ENCODE data around the gene SCAND1. TPM values are rescaled to one million over a fixed set of nuclear protein-coding genes. Genes with fewer than 3 reads are reported as not detected.

Gene SCAND1
- total RNA-seq, 1 experiment from 2014 or later = 59.6 TPM

- Histone ChIP-seq H3K27me3 (ENCODE audit: control insufficient read depth, insufficient read depth, low read length) (no peaks in the 10 kb centered on the region), H3K9me3 (ENCODE audit: control insufficient read depth, insufficient read depth, low read depth, low read length) (no peaks in the 10 kb centered on the region), H3K27ac (ENCODE audit: low read length) (no peak overlapping the region), H3K36me3 (ENCODE audit: control insufficient read depth, insufficient read depth, low read length) (no peaks in the 10 kb centered on the region; the same call in 1 of the 2 replicates), H3K4me3 (ENCODE audit: low read depth in 2 of 2, low read length in 2 of 2) (no peak overlapping the region), H3K4me1 (ENCODE audit: control insufficient read depth, insufficient read depth, low read length) (no peaks in the 10 kb centered on the region)
- TF ChIP-seq POLR2AphosphoS5 (IDR thresholded peaks at IDR 0.05; ENCODE audit: low read depth, low read length) (no peak), REST (IDR thresholded peaks at IDR 0.05; ENCODE audit: insufficient read depth in 1 of 2, low read depth in 2 of 2, low read length in 1 of 2) (no peak), TCF7L2 (IDR thresholded peaks at IDR 0.05; ENCODE audit: low read depth, low read length) (no peak), SIN3A (IDR thresholded peaks at IDR 0.05; ENCODE audit: borderline replicate concordance, insufficient read depth, low read depth, low read length) (no peak)
- TF ChIP-seq, protein P1, sequence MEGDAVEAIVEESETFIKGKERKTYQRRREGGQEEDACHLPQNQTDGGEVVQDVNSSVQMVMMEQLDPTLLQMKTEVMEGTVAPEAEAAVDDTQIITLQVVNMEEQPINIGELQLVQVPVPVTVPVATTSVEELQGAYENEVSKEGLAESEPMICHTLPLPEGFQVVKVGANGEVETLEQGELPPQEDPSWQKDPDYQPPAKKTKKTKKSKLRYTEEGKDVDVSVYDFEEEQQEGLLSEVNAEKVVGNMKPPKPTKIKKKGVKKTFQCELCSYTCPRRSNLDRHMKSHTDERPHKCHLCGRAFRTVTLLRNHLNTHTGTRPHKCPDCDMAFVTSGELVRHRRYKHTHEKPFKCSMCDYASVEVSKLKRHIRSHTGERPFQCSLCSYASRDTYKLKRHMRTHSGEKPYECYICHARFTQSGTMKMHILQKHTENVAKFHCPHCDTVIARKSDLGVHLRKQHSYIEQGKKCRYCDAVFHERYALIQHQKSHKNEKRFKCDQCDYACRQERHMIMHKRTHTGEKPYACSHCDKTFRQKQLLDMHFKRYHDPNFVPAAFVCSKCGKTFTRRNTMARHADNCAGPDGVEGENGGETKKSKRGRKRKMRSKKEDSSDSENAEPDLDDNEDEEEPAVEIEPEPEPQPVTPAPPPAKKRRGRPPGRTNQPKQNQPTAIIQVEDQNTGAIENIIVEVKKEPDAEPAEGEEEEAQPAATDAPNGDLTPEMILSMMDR (IDR thresholded peaks at IDR 0.05) = no peak
- CTCF ChIA-PET = no interaction called here
- DNase-seq (ENCODE audit: low read depth, low spot score) (no peak), ATAC-seq (no peak)
- POLR2A ChIA-PET = no interaction called here
- intact Hi-C loops (cut with micrococcal nuclease; ENCODE audit: unreplicated experiment) (no loop called here), in situ Hi-C loops (cut with HindIII; ENCODE audit: low pct_unique_long_range_greater_than_20kb, low sequenced_read_pairs) (no loop called here)
- no TSS peak for BruUV-seq (replicated peaks)
These were observed 15.0 kb downstream of the SCAND1 start for GRCh38 chr20:35939264-35939663.

GRCh38 chr20:35934050-35934449 is 20.3 kb downstream of the SCAND1 start:
- H3K9me3 ChIP-seq (ENCODE audit: control insufficient read depth, insufficient read depth, low read depth, low read length) = no peaks in the 10 kb centered on the region
- ChIA-PET CTCF (no interaction called here), POLR2A (no interaction called here)
- no peak overlapping the region for H3K27ac ChIP-seq (ENCODE audit: low read length)
- in situ Hi-C loops (cut with HindIII; ENCODE audit: low pct_unique_long_range_greater_than_20kb, low sequenced_read_pairs) (no loop called here), intact Hi-C loops (cut with micrococcal nuclease; ENCODE audit: unreplicated experiment) (no loop called here)
- DNase-seq (ENCODE audit: low read depth, low spot score) = no peak
- no peaks in the 10 kb centered on the region for H3K27me3 ChIP-seq (ENCODE audit: control insufficient read depth, insufficient read depth, low read length)
- BruUV-seq (replicated peaks) = no TSS peak
- TF ChIP-seq POLR2AphosphoS5 (IDR thresholded peaks at IDR 0.05; ENCODE audit: low read depth, low read length) = no peak
- no peak for TF ChIP-seq REST (IDR thresholded peaks at IDR 0.05; ENCODE audit: insufficient read depth in 1 of 2, low read depth in 2 of 2, low read length in 1 of 2)
- no peak for TF ChIP-seq SIN3A (IDR thresholded peaks at IDR 0.05; ENCODE audit: borderline replicate concordance, insufficient read depth, low read depth, low read length)
- TF ChIP-seq, protein P1 (IDR thresholded peaks at IDR 0.05) = no peak
- no peak for TF ChIP-seq TCF7L2 (IDR thresholded peaks at IDR 0.05; ENCODE audit: low read depth, low read length)
- H3K4me3 ChIP-seq (ENCODE audit: low read depth in 2 of 2, low read length in 2 of 2) = no peak overlapping the region
- H3K4me1 ChIP-seq (ENCODE audit: control insufficient read depth, insufficient read depth, low read length) = no peaks in the 10 kb centered on the region
- H3K36me3 ChIP-seq (ENCODE audit: control insufficient read depth, insufficient read depth, low read length) = peaks cover 2% of the 10 kb centered on the region
- no peak for ATAC-seq
